ENCODE measurements around the gene SMG9. TPM values are rescaled to one million over a fixed set of nuclear protein-coding genes. Genes with fewer than 3 reads are reported as not detected.

The SMG9 gene
- total and polyA plus RNA-seq, 8 donors: 40.9 to 66.2 (median 54.6) TPM

DNA sequence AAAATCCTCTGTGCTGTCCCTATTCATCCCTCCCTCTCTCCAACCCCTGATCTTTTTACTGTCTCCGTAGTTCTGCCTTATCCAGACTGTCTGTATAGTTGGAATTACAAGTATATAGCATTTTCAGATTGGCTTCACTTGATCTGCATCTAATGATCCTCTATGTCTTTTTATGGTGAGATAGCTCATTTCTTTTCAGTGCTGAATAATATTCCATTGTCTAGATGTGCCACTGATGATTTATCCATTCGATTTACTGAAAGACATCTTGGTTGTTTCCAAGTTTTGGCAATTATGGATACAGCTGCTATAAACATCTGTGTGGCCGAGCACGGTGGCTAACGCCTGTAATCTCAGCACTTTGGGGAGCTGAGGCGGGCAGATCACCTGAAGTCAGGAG lies 19.7 kb downstream of the SMG9 start:
- H3K27ac ChIP-seq: no peak overlapping the region
- peaks cover 0 to 13% of the 10 kb centered on the region in 2 donors for H3K4me1 ChIP-seq
- TF ChIP-seq, protein P1, sequence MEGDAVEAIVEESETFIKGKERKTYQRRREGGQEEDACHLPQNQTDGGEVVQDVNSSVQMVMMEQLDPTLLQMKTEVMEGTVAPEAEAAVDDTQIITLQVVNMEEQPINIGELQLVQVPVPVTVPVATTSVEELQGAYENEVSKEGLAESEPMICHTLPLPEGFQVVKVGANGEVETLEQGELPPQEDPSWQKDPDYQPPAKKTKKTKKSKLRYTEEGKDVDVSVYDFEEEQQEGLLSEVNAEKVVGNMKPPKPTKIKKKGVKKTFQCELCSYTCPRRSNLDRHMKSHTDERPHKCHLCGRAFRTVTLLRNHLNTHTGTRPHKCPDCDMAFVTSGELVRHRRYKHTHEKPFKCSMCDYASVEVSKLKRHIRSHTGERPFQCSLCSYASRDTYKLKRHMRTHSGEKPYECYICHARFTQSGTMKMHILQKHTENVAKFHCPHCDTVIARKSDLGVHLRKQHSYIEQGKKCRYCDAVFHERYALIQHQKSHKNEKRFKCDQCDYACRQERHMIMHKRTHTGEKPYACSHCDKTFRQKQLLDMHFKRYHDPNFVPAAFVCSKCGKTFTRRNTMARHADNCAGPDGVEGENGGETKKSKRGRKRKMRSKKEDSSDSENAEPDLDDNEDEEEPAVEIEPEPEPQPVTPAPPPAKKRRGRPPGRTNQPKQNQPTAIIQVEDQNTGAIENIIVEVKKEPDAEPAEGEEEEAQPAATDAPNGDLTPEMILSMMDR (IDR thresholded peaks at IDR 0.05): no peak
- no peaks in the 10 kb centered on the region for H3K9me3 ChIP-seq
- ATAC-seq: no peak
- H3K4me3 ChIP-seq: no peak overlapping the region
- no peaks in the 10 kb centered on the region for H3K27me3 ChIP-seq
- intact Hi-C loops (cut with DNase I): loop anchor here in 1 of 2 donors (10.0 kb wide), 1 partner anchor 60 kb away; the partner anchor contains the start of gene PLAUR
- no peak for DNase-seq
- H3K36me3 ChIP-seq: peaks cover 0 to 100% of the 10 kb centered on the region in 2 donors

DNA sequence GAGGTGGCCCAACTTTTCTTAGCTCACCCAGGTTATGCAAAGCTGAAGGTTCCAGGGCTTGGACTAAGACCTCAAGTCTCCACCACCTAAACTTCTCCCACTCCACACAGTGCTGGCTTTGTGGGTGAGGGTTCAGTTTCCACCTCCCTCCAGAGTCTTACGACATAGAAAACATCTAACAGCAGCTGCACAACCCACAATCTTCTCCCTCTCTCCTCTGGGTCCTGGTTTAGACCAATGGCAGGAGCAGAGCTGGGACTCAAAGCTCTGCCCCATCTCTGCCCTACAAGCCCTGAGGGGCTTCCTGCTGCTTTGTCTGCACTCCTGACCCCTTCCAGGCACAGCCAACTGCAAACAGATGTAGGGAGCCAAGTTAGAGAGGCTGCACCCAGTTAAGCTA lies 22.9 kb downstream of the SMG9 start:
- intact Hi-C loops (cut with DNase I): loop anchor here in 1 of 2 donors (10.0 kb wide), 1 partner anchor 57 kb away; the partner anchor contains the start of gene PLAUR
- TF ChIP-seq, protein P1 (IDR thresholded peaks at IDR 0.05): no peak
- ATAC-seq: no peak

DNA sequence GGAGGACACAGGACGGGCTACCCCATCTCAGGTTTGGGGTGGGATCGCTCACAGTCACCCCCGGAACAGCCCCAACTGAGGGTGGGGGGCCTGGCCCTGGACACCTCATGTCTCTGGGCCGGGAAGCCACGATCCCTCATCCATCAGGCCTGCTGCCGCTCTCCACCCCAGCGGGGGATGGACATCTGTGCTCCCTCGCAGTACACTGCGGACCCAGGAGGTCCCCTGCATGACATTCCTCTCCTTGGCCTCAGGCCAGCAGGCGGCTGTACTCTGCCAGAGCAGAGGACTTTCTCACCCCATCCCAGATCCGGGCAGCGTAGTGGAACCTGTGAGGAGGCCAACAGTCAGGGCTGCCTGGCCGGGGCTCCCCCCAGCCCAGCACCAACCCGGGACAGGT lies 23.4 kb downstream of the SMG9 start:
- no peaks in the 10 kb centered on the region for H3K9me3 ChIP-seq
- peaks cover 0 to 83% of the 10 kb centered on the region in 2 donors for H3K36me3 ChIP-seq
- no peak overlapping the region for H3K4me3 ChIP-seq
- TF ChIP-seq, protein P1 (IDR thresholded peaks at IDR 0.05): no peak
- no peak for ATAC-seq
- no peaks in the 10 kb centered on the region for H3K27me3 ChIP-seq
- no peak overlapping the region for H3K27ac ChIP-seq
- H3K4me1 ChIP-seq: peaks cover 0 to 24% of the 10 kb centered on the region in 2 donors
- DNase-seq: no peak
- intact Hi-C loops (cut with DNase I): loop anchor here in 1 of 2 donors (10.0 kb wide), 1 partner anchor 57 kb away; the partner anchor contains the start of gene PLAUR

More for the DNA sequence above, 22.9 kb downstream of the SMG9 start:
- DNase-seq: no peak
- no peak overlapping the region for H3K4me3 ChIP-seq
- peaks cover 0 to 88% of the 10 kb centered on the region in 2 donors for H3K36me3 ChIP-seq
- H3K9me3 ChIP-seq: no peaks in the 10 kb centered on the region
- H3K4me1 ChIP-seq: peaks cover 0 to 21% of the 10 kb centered on the region in 2 donors
- H3K27me3 ChIP-seq: no peaks in the 10 kb centered on the region
- H3K27ac ChIP-seq: peak overlapping the region in 1 of 2 donors; percentile 30

DNA sequence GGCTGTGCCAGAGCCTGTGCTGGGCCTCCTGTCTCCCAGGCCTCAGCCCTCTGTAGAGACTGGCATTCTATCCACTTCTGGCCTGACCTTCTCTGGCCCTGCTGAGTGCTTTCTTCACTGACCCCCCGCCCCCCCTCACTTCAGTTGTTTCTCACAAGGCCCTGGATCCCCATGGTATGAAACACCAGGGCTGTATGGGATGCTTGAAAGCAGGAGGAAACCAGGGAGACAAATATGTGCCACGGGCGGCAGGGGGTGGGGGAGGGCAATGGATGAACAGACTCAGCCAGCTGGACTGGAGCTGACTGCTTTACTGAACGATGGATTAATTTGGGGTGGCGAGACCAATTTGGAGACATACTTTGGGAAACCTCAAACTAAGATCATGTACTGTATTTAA lies 24.8 kb downstream of the SMG9 start:
- Histone ChIP-seq H3K9me3 (no peaks in the 10 kb centered on the region), H3K27ac (no peak overlapping the region), H3K27me3 (no peaks in the 10 kb centered on the region), H3K4me3 (no peak overlapping the region), H3K4me1 (peaks cover 0 to 39% of the 10 kb centered on the region in 2 donors), H3K36me3 (peaks cover 0 to 69% of the 10 kb centered on the region in 2 donors)
- TF ChIP-seq, protein P1 (IDR thresholded peaks at IDR 0.05): no peak
- no peak for ATAC-seq
- intact Hi-C loops (cut with DNase I): loop anchor here in 1 of 2 donors (10.0 kb wide), 1 partner anchor 55 kb away; the partner anchor contains the start of gene PLAUR
- DNase-seq: no peak

DNA sequence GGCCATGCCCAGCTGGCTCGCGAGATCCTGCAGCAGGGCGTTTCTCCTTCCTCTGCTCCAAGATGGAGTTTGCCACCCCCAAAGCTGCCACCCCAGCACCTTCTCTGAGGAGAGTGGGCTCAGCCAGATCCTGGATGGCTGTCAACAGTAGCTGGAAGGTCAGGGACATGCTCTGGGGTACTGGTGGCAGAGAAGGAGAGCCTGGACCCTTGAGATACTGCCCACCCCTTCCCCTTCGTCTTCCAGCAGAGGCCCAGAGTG lies 27.2 kb downstream of the SMG9 start:
- DNase-seq (no peak), ATAC-seq (no peak)
- Histone ChIP-seq H3K9me3 (no peaks in the 10 kb centered on the region), H3K27ac (no peak overlapping the region), H3K27me3 (no peaks in the 10 kb centered on the region), H3K36me3 (peaks cover 0 to 45% of the 10 kb centered on the region in 2 donors), H3K4me1 (peaks cover 0 to 35% of the 10 kb centered on the region in 2 donors), H3K4me3 (no peak overlapping the region)
- TF ChIP-seq, protein P1 (IDR thresholded peaks at IDR 0.05): no peak
- intact Hi-C loops (cut with DNase I): no loop called here
